SH-SY5Y (cell line): ENCODE data around the gene BANF2.

Experiments used
- GATA2 ChIP-seq: IDR thresholded peaks from 2 replicates; pipeline ENCODE4 v1.6.1; 2011; ENCODE audit warnings: mild to moderate bottlenecking, low read depth, low read length
- GATA3 ChIP-seq: IDR thresholded peaks from 2 replicates; pipeline ENCODE4 v1.6.1; 2011; ENCODE audit warnings: low read depth, mild to moderate bottlenecking, low read length, moderate library complexity

DNA sequence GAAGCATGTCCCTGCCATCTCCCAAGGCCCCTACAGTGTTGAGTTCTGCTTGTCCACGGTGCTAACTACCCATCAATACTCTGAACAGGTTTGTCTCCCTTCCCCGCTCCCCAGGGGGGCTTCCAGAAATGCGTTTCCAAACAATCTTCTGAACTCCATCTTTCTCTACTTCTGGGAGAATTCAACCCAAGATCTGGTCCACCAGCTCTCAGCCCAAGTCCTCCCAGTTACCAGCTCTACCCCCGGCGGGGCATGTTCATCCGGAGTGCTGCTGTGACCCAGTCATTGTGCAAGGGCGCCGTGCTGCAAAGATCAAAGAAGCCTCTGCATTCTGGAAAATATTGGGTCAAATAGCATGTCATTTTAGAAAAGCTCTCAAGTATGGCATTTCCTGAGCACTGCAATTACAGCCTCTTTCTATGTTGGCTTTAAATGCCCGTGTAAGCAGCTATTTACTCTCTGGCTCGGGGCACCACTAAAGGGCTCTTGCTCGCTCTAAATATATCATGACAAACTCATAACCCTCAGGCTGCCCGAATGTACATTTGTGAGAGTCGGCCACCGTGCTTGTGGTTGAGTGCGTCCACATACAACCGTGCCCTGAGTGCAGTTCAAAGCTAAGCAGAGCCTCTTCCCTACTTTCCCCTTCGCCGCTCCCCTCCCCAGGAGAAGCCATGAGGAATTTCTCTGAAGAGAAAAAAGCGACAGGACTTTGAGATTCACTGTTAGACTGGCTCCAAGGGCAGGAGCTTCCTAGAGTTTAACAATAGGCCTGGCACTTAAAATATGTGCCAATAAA lies 71.6 kb downstream of the BANF2 start:
- TF ChIP-seq GATA3: no peak
- TF ChIP-seq GATA2: no peak
